Parietal lobe (tissue), 2 donors: ENCODE data around the gene ATG10. TPM values are rescaled to one million over a fixed set of nuclear protein-coding genes. Genes with fewer than 3 reads are reported as not detected.

ENCODE experiments used
- small RNA-seq: library from RNA; depleted of rRNA; stranded (forward); fragments of <200 nt; gene quantifications from one replicate; pipeline ENCODE3, GENCODE V24; 2014; ENCODE audit warnings: low replicate concordance
- total RNA-seq: library from RNA; depleted of rRNA; stranded (reverse); fragments of >200 nt; gene quantifications from one replicate; pipeline ENCODE4 v1.2.3, GENCODE V29; 2014

The ATG10 gene
- 14.7 TPM for total RNA-seq

DNA sequence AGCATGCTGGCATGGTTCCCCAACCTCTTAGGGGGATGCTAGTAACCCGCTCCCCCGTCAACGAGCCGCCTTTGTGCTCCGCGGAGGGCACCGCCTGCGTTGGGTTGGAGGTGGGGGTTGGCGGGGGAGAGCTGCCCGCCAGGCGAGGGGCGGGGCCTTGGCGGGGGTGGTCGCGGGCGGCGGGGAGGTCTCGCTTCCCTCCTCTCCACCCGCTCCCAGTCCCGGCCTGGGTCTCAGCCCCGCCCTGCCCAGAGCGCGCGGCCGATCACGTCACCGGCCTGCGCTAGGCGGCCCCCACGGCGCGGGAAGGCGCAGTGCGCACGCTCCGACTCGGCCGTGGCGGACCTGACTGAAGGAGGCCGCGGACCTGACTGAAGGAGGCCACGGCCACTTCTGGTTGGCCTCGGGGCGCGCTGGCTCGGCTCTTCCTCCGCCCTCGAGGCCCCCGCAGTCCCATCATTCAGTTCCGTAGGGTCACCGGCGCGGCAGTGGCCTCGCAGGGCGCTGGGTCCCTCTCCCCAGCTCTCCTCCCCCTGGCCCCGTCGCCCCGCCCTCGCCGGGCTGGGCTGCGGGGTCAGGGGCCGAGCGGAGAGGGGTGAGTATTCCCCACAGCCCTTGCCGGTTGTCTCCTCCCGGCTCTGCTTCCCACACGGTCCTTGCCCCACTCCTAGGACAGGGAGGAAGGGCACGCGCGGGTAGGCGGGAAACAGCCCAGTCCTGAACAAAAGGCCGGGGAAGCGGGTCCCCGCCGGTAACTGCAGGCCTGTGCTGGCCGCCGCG lies at the start of gene ATG10:
ATG10 (plus strand) TSS at position 312 of the 780 bp plus-strand sequence. CDS start 15,548 bp downstream, outside the sequence.

DNA sequence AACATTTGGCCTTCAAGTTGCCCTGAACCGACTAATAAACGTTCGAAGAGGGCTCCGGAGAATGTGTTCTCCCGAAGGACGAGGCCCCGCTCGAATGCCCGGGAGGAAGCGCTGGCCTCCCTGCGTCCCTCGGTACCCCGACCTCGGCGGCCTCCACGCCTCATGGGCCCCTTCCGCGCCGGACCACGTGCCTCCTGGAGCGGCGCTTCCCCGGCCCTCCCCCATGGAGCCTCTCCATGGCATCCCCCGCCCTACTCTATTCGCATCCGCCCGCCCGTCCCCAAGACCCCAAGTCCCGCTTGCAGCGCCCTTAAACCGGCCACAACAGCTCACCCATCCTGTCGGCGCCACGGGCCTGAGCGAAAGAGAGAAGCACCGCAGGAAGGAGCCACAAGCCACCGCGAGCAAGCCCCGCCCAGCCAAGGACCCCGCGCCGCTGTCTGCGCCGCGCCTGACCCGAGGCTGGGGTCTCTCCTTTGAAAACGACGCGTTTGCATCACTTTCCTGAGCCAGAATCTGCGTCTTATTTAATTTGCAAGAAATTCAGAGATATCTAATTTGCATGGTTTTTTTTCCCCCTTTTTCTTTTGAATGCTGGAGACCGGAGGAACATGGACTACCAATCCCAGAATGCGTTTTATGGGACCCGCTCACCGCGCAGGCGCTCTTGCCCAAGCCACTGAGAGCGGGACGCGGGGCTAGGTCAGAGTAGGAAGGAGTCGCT lies 306.3 kb downstream of the ATG10 start, which contains the start of gene RPS23:
RPS23 (minus strand) TSS at position 368 of the 724 bp plus-strand sequence; CDS start at position 337, 31 bp downstream.

Small RNAs within 50 kb of the gene (small RNA-seq; reads per million reads assigned to genes)
- gene AC010598.1 (not detected), gene RN7SL378P (not detected)

Other genes starting within 250 kb of the ATG10 start
- 434 TPM for gene SSBP2, start 220.9 kb upstream of the ATG10 start, total RNA-seq